Natural killer cell (primary cell): ENCODE results near the gene MROH7. TPM values are rescaled to one million over a fixed set of nuclear protein-coding genes. Genes with fewer than 3 reads are reported as not detected.

Source experiments
- ATAC-seq, 3 donors: fragments of 150-1000 bp in 2 of 3; fragments of 200-7000 bp in 1 of 3; cut with Tn5 transposase; 1 replicate in 1 of 3; 2 replicates in 2 of 3; pipeline ENCODE4 v1.10.0; 2021; ENCODE audit warnings: mild to moderate bottlenecking in 2 of 3, moderate library complexity in 2 of 3
- DNase-seq, 2 donors: peaks; one replicate each; pipeline versions ENCODE4 v3.0.0 to v3.0.0-alpha.2; 2013 to 2021; ENCODE audit warnings: mixed read lengths in 1 of 2
- H3K27ac ChIP-seq: one replicate; pipeline ENCODE4 v1.5.1; 2013; ENCODE audit warnings: mild to moderate bottlenecking, low read length
- H3K27me3 ChIP-seq: one replicate; pipeline ENCODE4 v1.6.1; 2013; ENCODE audit warnings: low read length; ENCODE audit not compliant: control insufficient read depth, insufficient read depth
- H3K36me3 ChIP-seq: one replicate; pipeline ENCODE4 v1.6.1; 2013; ENCODE audit warnings: low read length; ENCODE audit not compliant: control insufficient read depth, insufficient read depth
- H3K4me1 ChIP-seq: one replicate; pipeline ENCODE4 v1.6.1; 2013; ENCODE audit warnings: low read length; ENCODE audit not compliant: control insufficient read depth, insufficient read depth
- H3K4me3 ChIP-seq: one replicate; pipeline ENCODE4 v1.5.1; 2013; ENCODE audit warnings: low read length
- H3K9me3 ChIP-seq: one replicate; pipeline ENCODE4 v1.6.1; 2013; ENCODE audit warnings: low read length; ENCODE audit not compliant: control insufficient read depth, insufficient read depth
- H3K27ac Mint-ChIP-seq, 2 donors: one replicate each; pipeline ENCODE4 v1.8.0; 2022; ENCODE audit warnings: mild to moderate bottlenecking in 2 of 2, mixed read lengths in 2 of 2, moderate library complexity in 1 of 2
- H3K27me3 Mint-ChIP-seq, 2 donors: one replicate each; pipeline ENCODE4 v1.8.0; 2022; ENCODE audit warnings: low read depth in 2 of 2, mixed read lengths in 2 of 2
- H3K36me3 Mint-ChIP-seq: one replicate; pipeline ENCODE4 v1.8.0; 2022; ENCODE audit warnings: mixed read lengths
- H3K4me1 Mint-ChIP-seq, 2 donors: one replicate each; pipeline ENCODE4 v1.8.0; 2022; ENCODE audit warnings: mixed read lengths in 2 of 2
- H3K4me3 Mint-ChIP-seq: one replicate; pipeline ENCODE4 v1.8.0; 2022; ENCODE audit warnings: mild to moderate bottlenecking, moderate library complexity, mixed read lengths
- H3K9me3 Mint-ChIP-seq, 2 donors: one replicate each; pipeline ENCODE4 v1.8.0; 2022; ENCODE audit warnings: mixed read lengths in 2 of 2
- CTCF ChIP-seq: fragments of 200-600 bp; IDR thresholded peaks from one replicate; pipeline ENCODE4 v1.8.0; 2022; ENCODE audit warnings: antibody characterized with exemption
- WGBS: methylation state at CpG from one replicate; pipeline ENCODE4 v1.1.7; 2013; ENCODE audit warnings: missing lambda C conversion rate; ENCODE audit not compliant: insufficient coverage; 5-methylcytosine and 5-hydroxymethylcytosine counted together
- intact Hi-C: fragments of 100-400 bp; cut with micrococcal nuclease; formaldehyde crosslinking; loops from one replicate; pipeline ENCODE4 v1.14.2; 2022
- total RNA-seq, 4 donors: library from RNA; stranded (reverse); fragments of 120-200 nt in 1 of 4; gene quantifications; one replicate each; pipeline versions ENCODE4 v1.2.3 to v1.2.4, GENCODE V29; 2013 to 2022

MROH7 gene
- total RNA-seq, 3 donors from 2014 or later (not counting 1 experiment from before 2014, with no cell fraction given), result 0.16 to 0.88 (median 0.33) TPM

GRCh38 chr1:54743416-54744226 is 102.0 kb downstream of the MROH7 start:
- TF ChIP-seq CTCF, result no peak
- no peak overlapping the region for H3K27ac Mint-ChIP-seq
- Histone ChIP-seq H3K36me3 (peaks cover 38% of the 10 kb centered on the region), H3K27ac (no peak overlapping the region), H3K4me1 (no peaks in the 10 kb centered on the region), H3K27me3 (no peaks in the 10 kb centered on the region), H3K9me3 (no peaks in the 10 kb centered on the region), H3K4me3 (no peak overlapping the region)
- no peaks in the 10 kb centered on the region for H3K36me3 Mint-ChIP-seq
- DNase-seq (no peak), ATAC-seq (no peak)
- no peaks in the 10 kb centered on the region for H3K4me1 Mint-ChIP-seq
- WGBS, result 96% methylated on average over 12 of the region's 12 CpGs
- H3K27me3 Mint-ChIP-seq, result no peaks in the 10 kb centered on the region
- no peaks in the 10 kb centered on the region for H3K9me3 Mint-ChIP-seq
- H3K4me3 Mint-ChIP-seq, result no peak overlapping the region
- intact Hi-C loops, result no loop called here

DNA sequence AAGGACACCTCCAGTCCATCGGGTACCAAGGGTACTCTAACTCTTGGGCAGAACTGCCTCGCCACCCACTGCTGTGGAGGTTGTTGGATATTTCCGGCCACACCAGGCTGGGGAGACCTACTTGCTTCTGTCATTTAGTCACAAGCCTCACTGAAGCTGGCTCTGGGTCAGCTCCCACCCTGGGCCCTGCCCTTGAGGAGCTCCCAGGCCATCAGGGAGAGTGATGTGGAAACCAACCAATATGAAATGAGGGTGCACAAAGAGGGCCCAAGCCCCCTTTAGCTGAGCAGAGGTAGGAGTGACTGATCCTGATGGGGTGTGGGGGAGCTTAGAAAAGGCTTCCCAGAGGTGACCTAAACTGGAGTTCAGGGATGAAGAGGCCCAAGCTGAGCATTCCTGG is 103.1 kb downstream of the MROH7 start:
- Histone ChIP-seq H3K27me3 (no peaks in the 10 kb centered on the region), H3K4me3 (no peak overlapping the region), H3K27ac (no peak overlapping the region), H3K36me3 (peaks cover 31% of the 10 kb centered on the region), H3K4me1 (no peaks in the 10 kb centered on the region), H3K9me3 (no peaks in the 10 kb centered on the region)
- WGBS, result 100% methylated on average over 3 of the region's 3 CpGs
- intact Hi-C loops, result no loop called here
- no peaks in the 10 kb centered on the region for H3K4me1 Mint-ChIP-seq
- H3K9me3 Mint-ChIP-seq, result no peaks in the 10 kb centered on the region
- no peak for ATAC-seq
- no peaks in the 10 kb centered on the region for H3K27me3 Mint-ChIP-seq
- no peak for TF ChIP-seq CTCF
- no peak overlapping the region for H3K4me3 Mint-ChIP-seq
- no peak for DNase-seq
- no peak overlapping the region for H3K27ac Mint-ChIP-seq
- H3K36me3 Mint-ChIP-seq, result no peaks in the 10 kb centered on the region

DNA sequence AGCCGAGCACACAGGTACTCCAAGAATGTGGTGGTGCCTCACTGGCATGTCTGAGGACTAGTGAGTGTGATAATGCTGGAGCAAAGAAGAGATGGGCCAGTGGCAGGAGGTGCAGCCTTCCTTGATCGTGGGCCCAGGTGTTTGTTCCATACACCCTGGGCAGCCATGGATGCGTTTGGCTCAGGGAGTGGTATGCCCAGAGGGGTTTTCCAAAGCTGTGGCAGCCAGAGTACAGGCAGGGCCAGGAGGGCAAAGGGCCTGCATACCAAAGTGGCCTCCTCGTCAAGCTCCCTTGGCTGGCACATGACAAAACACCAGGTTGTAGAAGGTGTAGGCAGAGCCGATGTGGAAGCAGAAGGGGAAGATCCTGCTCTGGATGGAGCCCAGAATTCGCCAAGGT is 103.7 kb downstream of the MROH7 start:
- DNase-seq, result no peak
- WGBS, result 94% methylated on average over 6 of the region's 6 CpGs

More for the DNA sequence above, 103.7 kb downstream of the MROH7 start:
- Mint-ChIP-seq H3K27ac (no peak overlapping the region), H3K4me3 (no peak overlapping the region), H3K4me1 (no peaks in the 10 kb centered on the region), H3K9me3 (no peaks in the 10 kb centered on the region), H3K36me3 (no peaks in the 10 kb centered on the region), H3K27me3 (no peaks in the 10 kb centered on the region)
- H3K4me1 ChIP-seq, result no peaks in the 10 kb centered on the region
- intact Hi-C loops, result no loop called here
- H3K27ac ChIP-seq, result no peak overlapping the region
- H3K9me3 ChIP-seq, result no peaks in the 10 kb centered on the region
- no peak for TF ChIP-seq CTCF
- H3K4me3 ChIP-seq, result no peak overlapping the region
- ATAC-seq, result no peak
- no peaks in the 10 kb centered on the region for H3K27me3 ChIP-seq
- H3K36me3 ChIP-seq, result peaks cover 25% of the 10 kb centered on the region
